Activated T-helper 1 cell treated with anti-CD3 and anti-CD28 coated beads, Interleukin-12 subunit alpha, Interleukin-12 subunit beta, Interleukin-2, Interleukin-4 antibody, amounts not matched to agents 30 ng/mL and 10 ng/mL and 1 ng/mL, durations not matched to agents 14 hours and 24 hours and 36 hours (primary cell): ENCODE results near the gene ETV3. TPM values are rescaled to one million over a fixed set of nuclear protein-coding genes. Genes with fewer than 3 reads are reported as not detected.
A peak's percentile ranks its signal among the peaks of the same experiment; 100 is the strongest.
"Not testable (repeated sequence)": the region's sequence is repeated elsewhere in the genome, so short reads cannot be mapped to it uniquely, and the experiment has no call there.

Source experiments
- DNase-seq: peaks from one replicate; pipeline ENCODE4 v3.0.0; 2021; ENCODE audit warnings: low spot score
- H3K27ac Mint-ChIP-seq: one replicate; pipeline ENCODE4 v1.8.0; 2021; ENCODE audit warnings: mild to moderate bottlenecking, mixed read lengths
- H3K27me3 Mint-ChIP-seq: one replicate; pipeline ENCODE4 v1.8.0; 2022; ENCODE audit warnings: mild to moderate bottlenecking, moderate library complexity, mixed read lengths; ENCODE audit not compliant: insufficient read depth
- H3K36me3 Mint-ChIP-seq: one replicate; pipeline ENCODE4 v1.8.0; 2021; ENCODE audit warnings: low read depth, mixed read lengths
- H3K4me1 Mint-ChIP-seq: one replicate; pipeline ENCODE4 v1.8.0; 2021; ENCODE audit warnings: low read depth, mixed read lengths
- H3K4me3 Mint-ChIP-seq: one replicate; pipeline ENCODE4 v1.8.0; 2021; ENCODE audit warnings: mild to moderate bottlenecking, moderate library complexity, mixed read lengths
- H3K9me3 Mint-ChIP-seq: one replicate; pipeline ENCODE4 v1.8.0; 2021; ENCODE audit warnings: mixed read lengths
- intact Hi-C: fragments of 100-400 bp; cut with micrococcal nuclease; formaldehyde crosslinking; loops from one replicate; pipeline ENCODE4 v1.15.1; 2024
- total RNA-seq: library from RNA; stranded (reverse); gene quantifications from 2 replicates; pipeline ENCODE4 v1.2.3, GENCODE V29; 2022

Gene ETV3
- total RNA-seq, 1 donor from 2014 or later = 51.3 TPM

DNA sequence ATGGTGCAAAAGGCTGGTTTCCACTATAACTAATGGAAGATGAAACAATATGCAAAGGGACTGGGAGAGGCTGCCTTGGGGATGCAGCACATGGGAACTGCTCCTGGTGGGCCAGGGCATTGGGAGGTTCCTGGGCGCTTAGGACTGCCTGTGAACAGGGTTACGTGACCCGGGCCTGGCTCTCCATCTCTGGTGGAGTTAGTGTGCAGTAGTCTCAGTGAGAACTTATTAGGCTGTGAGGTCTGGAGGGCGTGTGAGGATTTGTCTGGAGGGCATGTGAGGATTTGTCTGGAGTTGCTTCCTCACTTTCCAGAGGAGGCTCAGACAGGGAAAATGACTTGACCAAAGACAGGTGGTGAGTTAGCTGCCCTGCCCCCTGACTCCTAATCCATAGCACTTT, 37.0 kb downstream of the ETV3 start:
- H3K4me3 Mint-ChIP-seq = no peak overlapping the region
- intact Hi-C loops = no loop called here
- H3K27ac Mint-ChIP-seq = no peak overlapping the region
- no peaks in the 10 kb centered on the region for H3K9me3 Mint-ChIP-seq
- DNase-seq = no peak
- peaks cover 16% of the 10 kb centered on the region for H3K4me1 Mint-ChIP-seq
- peaks cover 3% of the 10 kb centered on the region for H3K36me3 Mint-ChIP-seq
- H3K27me3 Mint-ChIP-seq = peaks cover 18% of the 10 kb centered on the region

DNA sequence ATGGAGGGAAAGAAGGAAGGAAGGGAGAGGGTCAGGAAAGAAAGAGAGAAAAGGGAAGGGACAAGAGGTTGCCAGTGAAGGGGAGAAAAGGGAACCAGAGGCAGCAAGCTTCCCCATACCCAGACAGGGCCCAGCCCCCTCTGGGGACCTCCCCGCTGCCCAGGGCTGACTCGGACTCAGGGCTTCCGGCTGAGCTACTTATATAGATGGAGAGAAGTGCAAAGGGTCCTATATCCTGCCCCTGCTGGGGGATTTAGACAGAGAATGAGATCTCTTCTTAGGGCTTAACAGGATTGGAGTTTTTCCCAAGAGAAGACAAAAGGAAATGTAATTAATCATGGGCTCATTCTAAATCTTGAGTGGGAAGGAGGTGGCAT, 38.6 kb downstream of the ETV3 start, which contains the start of gene ETV3L:
ETV3L (minus strand) TSS at position 176 of the 377 bp plus-strand sequence. CDS start 285 bp downstream, outside the sequence.
- no peaks in the 10 kb centered on the region for H3K9me3 Mint-ChIP-seq
- intact Hi-C loops = no loop called here
- DNase-seq = no peak
- no peak within 1 kb of the TSS for H3K4me3 Mint-ChIP-seq
- H3K36me3 Mint-ChIP-seq = peaks cover 1% of the 10 kb centered on the region
- peaks cover 3% of the 10 kb centered on the region for H3K4me1 Mint-ChIP-seq
- H3K27ac Mint-ChIP-seq = no peak within 1 kb of the TSS
- H3K27me3 Mint-ChIP-seq = peaks cover 11% of the 10 kb centered on the region

DNA sequence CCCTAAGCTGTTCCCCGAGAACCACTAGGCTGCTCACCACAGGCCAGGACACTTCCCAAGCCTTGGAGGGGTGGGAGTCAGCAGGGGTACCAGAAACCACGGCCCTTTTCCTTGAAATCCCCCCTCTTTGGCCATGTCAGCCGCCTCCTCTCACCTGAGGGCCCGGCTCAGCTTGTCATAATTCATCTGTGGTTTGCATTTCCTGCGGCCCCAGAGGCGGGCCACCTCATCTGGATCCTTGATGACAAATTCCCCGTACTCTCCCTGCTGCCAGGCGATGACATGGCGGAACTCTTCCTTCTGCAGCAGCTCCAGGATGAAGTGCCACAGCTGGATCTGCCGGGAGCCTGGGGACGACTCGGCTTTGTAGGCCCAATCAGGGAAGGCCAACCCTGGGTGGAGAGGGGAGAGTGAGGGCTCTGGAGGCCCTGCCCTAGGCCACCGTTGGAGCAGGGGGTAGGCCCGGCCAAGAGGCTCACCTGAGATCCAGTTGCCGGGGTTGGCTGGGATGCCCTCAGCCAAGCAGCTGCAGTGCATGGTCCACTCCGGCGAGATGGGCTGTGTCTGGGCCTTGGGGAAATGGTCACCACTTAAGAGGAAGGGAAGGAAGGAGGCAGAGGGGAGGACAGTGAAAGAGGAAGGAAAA, 39.1 kb downstream of the ETV3 start:
- H3K27ac Mint-ChIP-seq, intact Hi-C loops: not testable (repeated sequence)

DNA sequence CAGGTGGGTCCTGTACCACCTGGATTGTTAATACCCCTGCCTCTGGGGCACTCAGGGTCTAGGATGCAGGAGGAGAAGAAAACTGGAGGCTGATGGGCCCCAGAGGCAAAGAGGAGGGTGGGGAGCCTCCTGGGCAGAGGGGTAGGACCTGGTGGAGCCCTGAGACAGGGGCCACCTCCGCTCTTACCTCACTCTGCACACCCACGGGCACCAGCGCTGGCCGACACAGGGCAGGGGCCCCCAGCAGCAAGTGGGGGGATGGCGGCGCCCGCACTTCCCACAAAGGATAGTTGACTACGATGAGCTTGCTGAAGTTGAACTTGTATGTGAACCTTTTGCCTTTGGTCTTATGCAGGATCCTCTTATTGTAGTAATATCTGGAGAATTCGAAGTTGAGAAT, 39.7 kb downstream of the ETV3 start:
- no peaks in the 10 kb centered on the region for H3K9me3 Mint-ChIP-seq
- no peaks in the 10 kb centered on the region for H3K36me3 Mint-ChIP-seq
- peaks cover 7% of the 10 kb centered on the region for H3K27me3 Mint-ChIP-seq
- no peak for DNase-seq
- H3K4me1 Mint-ChIP-seq = no peaks in the 10 kb centered on the region
- no peak overlapping the region for H3K27ac Mint-ChIP-seq
- H3K4me3 Mint-ChIP-seq = no peak overlapping the region
- intact Hi-C loops = no loop called here

More for the DNA sequence above, 39.1 kb downstream of the ETV3 start:
- H3K9me3 Mint-ChIP-seq, DNase-seq, H3K4me3 Mint-ChIP-seq, H3K4me1 Mint-ChIP-seq, H3K36me3 Mint-ChIP-seq: not testable (repeated sequence)
- H3K27me3 Mint-ChIP-seq = peaks cover 11% of the 10 kb centered on the region

DNA sequence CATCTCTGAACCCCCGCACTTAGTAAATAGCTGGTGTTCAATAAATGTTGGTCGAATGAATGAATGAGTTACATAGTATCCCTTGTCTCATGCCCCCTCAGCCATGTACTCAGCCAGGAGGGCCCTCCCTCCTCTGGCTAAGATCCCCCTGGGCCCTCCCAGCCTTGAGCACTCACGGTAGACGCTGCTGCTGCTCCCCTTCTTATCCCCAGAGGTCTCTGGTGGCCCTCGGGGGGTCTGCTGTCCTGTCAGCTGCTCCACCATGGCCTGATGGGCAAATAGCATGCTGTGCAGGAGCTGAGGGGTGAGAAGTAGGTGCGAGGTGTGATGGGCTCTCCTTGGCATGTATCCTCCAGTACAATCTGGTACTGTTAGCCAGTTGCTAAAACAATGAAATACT, 40.5 kb downstream of the ETV3 start:
- intact Hi-C loops = no loop called here
- H3K4me3 Mint-ChIP-seq = no peak overlapping the region
- no peaks in the 10 kb centered on the region for H3K9me3 Mint-ChIP-seq
- H3K36me3 Mint-ChIP-seq = no peaks in the 10 kb centered on the region
- H3K27me3 Mint-ChIP-seq = peaks cover 5% of the 10 kb centered on the region
- no peak overlapping the region for H3K27ac Mint-ChIP-seq
- no peaks in the 10 kb centered on the region for H3K4me1 Mint-ChIP-seq
- no peak for DNase-seq

DNA sequence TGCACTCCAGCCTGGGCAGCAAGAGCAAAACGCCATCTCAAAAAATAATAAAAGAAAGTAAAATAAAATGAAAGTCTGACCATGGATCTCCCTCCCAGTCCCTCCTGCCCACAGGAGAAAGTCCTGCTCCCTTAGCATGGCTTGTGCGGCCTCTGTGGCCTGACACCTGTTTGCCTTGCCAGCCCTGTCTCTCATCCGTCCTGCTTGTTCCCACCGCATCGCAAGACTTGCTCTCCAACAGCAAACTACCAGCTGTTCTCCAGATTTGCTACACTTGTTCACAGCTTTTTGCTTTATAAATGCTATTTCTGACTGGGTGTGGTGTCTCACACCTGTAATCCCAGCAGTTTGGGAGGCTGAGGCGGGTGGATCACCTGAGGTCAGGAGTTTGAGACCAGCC, 41.3 kb downstream of the ETV3 start:
- no peaks in the 10 kb centered on the region for H3K9me3 Mint-ChIP-seq
- no peak overlapping the region for H3K4me3 Mint-ChIP-seq
- no peaks in the 10 kb centered on the region for H3K4me1 Mint-ChIP-seq
- no peaks in the 10 kb centered on the region for H3K36me3 Mint-ChIP-seq
- DNase-seq = no peak
- H3K27me3 Mint-ChIP-seq = peaks cover 4% of the 10 kb centered on the region
- no peak overlapping the region for H3K27ac Mint-ChIP-seq
- intact Hi-C loops = no loop called here

DNA sequence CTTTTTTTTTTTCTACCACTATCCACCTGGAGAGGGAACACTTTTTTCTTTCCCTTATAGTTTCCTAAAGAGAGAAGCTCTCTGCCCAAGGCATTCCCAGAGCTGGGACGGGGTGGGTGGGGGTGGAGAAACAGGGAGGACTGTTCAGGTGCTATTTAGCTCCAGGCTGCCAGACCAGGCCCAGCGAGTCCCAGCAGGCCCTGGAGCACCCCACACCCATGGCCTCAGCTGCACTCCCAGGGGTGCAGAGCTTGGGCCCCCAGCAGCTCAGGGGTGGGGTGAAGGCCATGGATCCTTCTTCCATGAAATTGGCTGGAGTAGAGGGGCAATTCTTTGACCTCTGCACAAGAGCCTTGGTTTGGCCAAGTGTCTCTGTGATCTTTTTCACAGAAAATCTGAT, 42.6 kb downstream of the ETV3 start:
- H3K4me3 Mint-ChIP-seq = no peak overlapping the region
- H3K9me3 Mint-ChIP-seq = no peaks in the 10 kb centered on the region
- H3K4me1 Mint-ChIP-seq = no peaks in the 10 kb centered on the region
- H3K27ac Mint-ChIP-seq = no peak overlapping the region
- no peaks in the 10 kb centered on the region for H3K36me3 Mint-ChIP-seq
- peaks cover 1% of the 10 kb centered on the region for H3K27me3 Mint-ChIP-seq
- intact Hi-C loops = no loop called here
- DNase-seq = no peak

DNA sequence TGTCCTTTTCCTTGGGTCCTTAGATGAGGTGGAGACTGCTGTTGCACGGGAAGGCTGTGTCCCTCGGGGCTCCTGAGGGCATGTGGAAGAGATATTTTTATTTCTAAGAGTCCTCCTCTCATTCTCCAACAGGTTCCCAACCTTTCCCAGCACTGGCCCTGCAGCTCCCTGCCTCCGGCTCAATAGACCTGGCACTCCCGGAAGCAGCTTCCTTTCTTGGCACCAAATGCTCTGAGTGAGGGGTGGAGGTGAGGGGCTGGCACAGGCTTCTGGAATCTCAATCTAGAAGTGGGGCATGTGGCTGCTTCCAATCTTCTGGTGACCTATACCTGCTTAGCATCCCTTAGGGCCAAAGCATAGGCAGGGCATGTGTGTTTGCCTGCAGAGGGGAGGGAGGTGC, 43.1 kb downstream of the ETV3 start:
- H3K27me3 Mint-ChIP-seq = peaks cover 2% of the 10 kb centered on the region

DNA sequence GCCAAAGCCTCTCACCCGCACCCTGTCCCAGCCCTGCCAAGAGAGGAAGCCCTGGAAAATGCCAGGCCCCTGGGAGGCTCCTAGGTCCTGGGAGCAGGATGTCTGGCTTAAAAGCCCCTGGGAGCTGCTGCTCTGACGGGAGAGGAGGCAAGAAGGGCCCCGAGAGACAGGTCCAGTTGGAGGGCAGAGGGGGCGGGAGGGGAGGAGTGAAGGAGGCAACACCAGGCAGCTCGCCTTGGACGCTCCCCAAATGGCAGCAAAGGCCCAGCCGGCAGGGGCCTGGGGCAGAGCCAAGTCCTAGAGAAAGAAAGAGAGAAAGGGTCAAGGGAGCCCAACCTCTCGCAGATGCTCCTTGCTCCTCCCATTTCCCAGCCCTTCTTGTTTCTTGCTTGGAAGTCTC, 45.4 kb downstream of the ETV3 start:
- DNase-seq = no peak
- Mint-ChIP-seq H3K27ac (no peak overlapping the region), H3K9me3 (no peaks in the 10 kb centered on the region), H3K36me3 (no peaks in the 10 kb centered on the region), H3K4me3 (no peak overlapping the region), H3K4me1 (peaks cover 6% of the 10 kb centered on the region), H3K27me3 (peaks cover 7% of the 10 kb centered on the region)
- intact Hi-C loops = no loop called here

More for the DNA sequence above, 43.1 kb downstream of the ETV3 start:
- intact Hi-C loops = no loop called here
- Mint-ChIP-seq H3K4me1 (peaks cover 4% of the 10 kb centered on the region), H3K4me3 (no peak overlapping the region), H3K36me3 (no peaks in the 10 kb centered on the region), H3K27ac (no peak overlapping the region), H3K9me3 (no peaks in the 10 kb centered on the region)
- DNase-seq = no peak

DNA sequence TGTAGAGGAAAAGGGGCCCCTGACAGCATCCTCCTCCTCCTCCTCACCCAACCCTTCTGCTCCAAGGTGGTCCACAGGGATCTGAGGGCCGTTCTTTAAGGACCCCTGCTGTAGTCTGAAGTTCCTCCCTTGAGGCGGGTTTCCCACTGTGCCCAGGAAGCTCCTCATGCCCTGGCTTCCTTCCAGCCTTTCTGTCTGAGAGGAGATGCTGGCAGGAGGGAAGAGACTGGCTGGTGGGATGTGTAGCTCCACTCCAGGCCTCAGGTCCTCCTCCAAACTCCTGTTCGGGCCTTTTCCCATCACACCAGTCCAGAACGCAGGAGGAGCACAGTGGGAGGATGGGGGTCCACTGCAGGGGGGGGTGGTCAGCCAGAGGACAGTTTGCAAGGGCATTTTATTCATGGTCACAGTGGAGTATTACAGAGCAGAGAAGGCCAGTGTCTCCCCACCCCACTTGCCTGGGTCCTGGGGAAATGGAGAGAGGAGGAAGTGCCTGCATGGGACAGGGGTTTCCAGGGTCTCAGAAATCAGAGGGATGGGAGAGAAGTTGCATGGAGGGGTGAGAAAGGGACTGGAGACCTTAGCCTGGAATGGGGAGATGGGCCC, 46.4 kb downstream of the ETV3 start:
- no peak for DNase-seq
- H3K27me3 Mint-ChIP-seq = peaks cover 6% of the 10 kb centered on the region
- H3K4me3 Mint-ChIP-seq = no peak overlapping the region
- H3K27ac Mint-ChIP-seq = no peak overlapping the region
- no peaks in the 10 kb centered on the region for H3K36me3 Mint-ChIP-seq
- H3K4me1 Mint-ChIP-seq = peaks cover 6% of the 10 kb centered on the region
- no peaks in the 10 kb centered on the region for H3K9me3 Mint-ChIP-seq
- intact Hi-C loops = no loop called here

DNA sequence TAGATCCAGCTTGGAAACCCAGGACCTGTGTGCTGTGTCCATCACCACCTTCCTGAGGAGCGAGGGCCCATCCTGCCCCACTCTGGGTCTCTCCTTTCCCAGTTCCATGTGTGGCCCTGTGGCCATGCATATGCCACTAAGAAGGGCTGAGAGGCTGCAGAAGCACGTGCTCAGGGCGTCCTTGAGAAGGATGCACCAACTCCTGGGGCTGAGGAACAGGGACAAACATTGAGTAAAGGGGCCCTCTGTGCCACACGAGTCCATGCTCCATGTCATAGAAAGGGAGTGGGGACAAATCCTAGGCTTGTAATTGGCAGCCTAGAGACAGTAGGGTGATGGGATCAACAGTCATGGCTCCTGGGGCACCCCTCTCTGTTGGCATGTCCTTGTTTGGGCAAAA, 47.0 kb downstream of the ETV3 start:
- peaks cover 6% of the 10 kb centered on the region for H3K4me1 Mint-ChIP-seq
- peaks cover 6% of the 10 kb centered on the region for H3K27me3 Mint-ChIP-seq
- H3K27ac Mint-ChIP-seq = no peak overlapping the region
- no peaks in the 10 kb centered on the region for H3K36me3 Mint-ChIP-seq
- H3K4me3 Mint-ChIP-seq = no peak overlapping the region
- no peaks in the 10 kb centered on the region for H3K9me3 Mint-ChIP-seq
- DNase-seq = no peak
- intact Hi-C loops = no loop called here

DNA sequence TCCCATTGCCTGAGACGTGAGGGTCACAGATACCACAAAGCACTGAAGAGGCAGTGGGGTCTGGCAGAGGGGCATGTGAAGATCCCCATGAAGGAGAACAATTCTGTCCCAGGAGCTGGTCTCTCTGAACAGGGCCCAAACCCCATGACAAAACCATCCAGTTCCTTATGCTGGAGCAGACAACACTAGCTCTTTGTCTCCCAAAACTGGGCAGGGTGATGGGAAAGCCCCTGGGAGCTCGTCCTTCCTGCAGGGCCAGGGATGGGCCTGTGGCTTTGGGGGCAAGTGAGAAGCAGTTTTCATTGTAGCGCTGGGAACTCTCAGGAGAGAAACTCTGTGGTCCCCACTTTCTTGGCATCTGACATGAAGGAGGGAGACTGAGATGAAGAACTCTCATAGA, 47.4 kb downstream of the ETV3 start:
- H3K27me3 Mint-ChIP-seq = peaks cover 6% of the 10 kb centered on the region
- H3K4me1 Mint-ChIP-seq = peaks cover 6% of the 10 kb centered on the region
- no peaks in the 10 kb centered on the region for H3K9me3 Mint-ChIP-seq
- intact Hi-C loops = loop anchor here (1.0 kb wide), 1 partner anchor 66 kb away; no protein-coding TSS in a partner anchor
- DNase-seq = no peak
- H3K4me3 Mint-ChIP-seq = no peak overlapping the region
- H3K27ac Mint-ChIP-seq = no peak overlapping the region
- H3K36me3 Mint-ChIP-seq = no peaks in the 10 kb centered on the region

DNA sequence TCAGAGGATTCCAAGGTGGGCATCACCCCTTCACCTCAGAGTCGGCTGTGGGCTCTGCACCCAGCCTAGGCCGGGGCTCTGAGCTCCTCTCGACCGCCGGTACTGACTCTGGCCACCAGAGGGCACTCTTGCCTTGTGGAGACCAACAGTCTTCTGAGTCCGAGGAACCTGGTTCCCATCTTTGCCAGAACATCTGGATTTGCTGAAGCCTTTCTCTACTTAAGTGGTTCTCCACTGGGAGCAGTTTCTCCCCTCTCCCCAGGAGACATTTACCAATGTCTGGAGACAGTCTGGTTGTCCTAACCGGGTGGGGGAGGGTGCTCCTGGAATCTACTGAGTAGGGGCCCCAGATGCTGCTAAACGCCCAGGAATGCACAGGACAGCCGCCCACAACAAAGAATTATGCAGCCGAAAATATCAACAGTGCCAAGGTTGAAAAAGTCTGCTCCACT, 48.0 kb downstream of the ETV3 start:
- peaks cover 6% of the 10 kb centered on the region for H3K4me1 Mint-ChIP-seq
- intact Hi-C loops = loop anchor here (1.0 kb wide), 1 partner anchor 66 kb away; no protein-coding TSS in a partner anchor
- peaks cover 6% of the 10 kb centered on the region for H3K27me3 Mint-ChIP-seq
- H3K27ac Mint-ChIP-seq = no peak overlapping the region
- no peak overlapping the region for H3K4me3 Mint-ChIP-seq
- DNase-seq = peak; percentile 70
- no peaks in the 10 kb centered on the region for H3K36me3 Mint-ChIP-seq
- H3K9me3 Mint-ChIP-seq = no peaks in the 10 kb centered on the region
